Fibroblast of lung (primary cell): Measurements from ENCODE around the gene PPFIA4. TPM values are rescaled to one million over a fixed set of nuclear protein-coding genes. Genes with fewer than 3 reads are reported as not detected.

ENCODE experiments used
- polyA plus RNA-seq, 2 donors: library from polyadenylated mRNA; depleted of rRNA in 1 of 2; stranded (reverse) in 1 of 2; unstranded in 1 of 2; fragments of >200 nt; gene quantifications; 2 replicates each; pipeline ENCODE4 v1.2.1, GENCODE V29; 2011 to 2012; ENCODE audit warnings: missing spikeins in 1 of 2
- total RNA-seq: library from RNA; depleted of rRNA; stranded (reverse); fragments of >200 nt; gene quantifications from 2 replicates; pipeline ENCODE4 v1.2.1, GENCODE V29; 2014

Gene PPFIA4
- total and polyA plus RNA-seq, 2 donors (not counting 1 experiment from before 2014, with no cell fraction given): 3.2 to 4.3 TPM

Other genes starting within 250 kb of the PPFIA4 start
- gene KDM5B, start 218.1 kb upstream of the PPFIA4 start, total RNA-seq: 65.2 and 82.2 TPM in 2 replicates
- 33.5 and 52.0 TPM in 2 replicates for gene KDM5B, start 218.1 kb upstream of the PPFIA4 start, polyA plus RNA-seq
- gene PCAT6, start 215.5 kb upstream of the PPFIA4 start, total RNA-seq: 0.50 and 0.51 TPM in 2 replicates
- gene PCAT6, start 215.5 kb upstream of the PPFIA4 start, polyA plus RNA-seq: 0.61 and 1.1 TPM in 2 replicates
- gene RABIF, start 137.3 kb upstream of the PPFIA4 start, total RNA-seq: 4.4 and 5.9 TPM in 2 replicates
- gene RABIF, start 137.3 kb upstream of the PPFIA4 start, polyA plus RNA-seq: 14.6 and 15.8 TPM in 2 replicates
- gene KLHL12, start 99.3 kb upstream of the PPFIA4 start, total RNA-seq: 48.3 and 55.5 TPM in 2 replicates
- 39.4 and 46.3 TPM in 2 replicates for gene KLHL12, start 99.3 kb upstream of the PPFIA4 start, polyA plus RNA-seq
- 62.4 and 81.7 TPM in 2 replicates for gene ADIPOR1, start 68.2 kb upstream of the PPFIA4 start, total RNA-seq
- gene ADIPOR1, start 68.2 kb upstream of the PPFIA4 start, polyA plus RNA-seq: 106 and 116 TPM in 2 replicates
- gene CYB5R1, start 59.2 kb upstream of the PPFIA4 start, total RNA-seq: 28.2 and 48.1 TPM in 2 replicates
- gene CYB5R1, start 59.2 kb upstream of the PPFIA4 start, polyA plus RNA-seq: 36.9 and 41.2 TPM in 2 replicates
- 74.5 and 83.7 TPM in 2 replicates for gene TMEM183A, start 19.1 kb upstream of the PPFIA4 start, total RNA-seq
- 74.2 and 75.3 TPM in 2 replicates for gene TMEM183A, start 19.1 kb upstream of the PPFIA4 start, polyA plus RNA-seq
- gene MYOG, start 59.5 kb downstream of the PPFIA4 start, total RNA-seq: not detected in 2 replicates
- gene MYOG, start 59.5 kb downstream of the PPFIA4 start, polyA plus RNA-seq: 0.03 TPM in 1 of 2 replicates, not detected in the other
- 1.5 and 10.8 TPM in 2 replicates for gene ADORA1, start 101.2 kb downstream of the PPFIA4 start, total RNA-seq
- gene ADORA1, start 101.2 kb downstream of the PPFIA4 start, polyA plus RNA-seq: 1.3 and 6.1 TPM in 2 replicates
- 0.17 and 0.26 TPM in 2 replicates for gene MYBPH, start 149.3 kb downstream of the PPFIA4 start, total RNA-seq
- 0.71 and 5.5 TPM in 2 replicates for gene MYBPH, start 149.3 kb downstream of the PPFIA4 start, polyA plus RNA-seq
- 3.0 and 17.5 TPM in 2 replicates for gene CHI3L1, start 160.2 kb downstream of the PPFIA4 start, total RNA-seq
- gene CHI3L1, start 160.2 kb downstream of the PPFIA4 start, polyA plus RNA-seq: 4.2 and 42.8 TPM in 2 replicates
- gene CHIT1, start 203.2 kb downstream of the PPFIA4 start, total RNA-seq: not detected in 2 replicates
- gene CHIT1, start 203.2 kb downstream of the PPFIA4 start, polyA plus RNA-seq: not detected in 2 replicates